Measurements from ENCODE around the gene ILDR1. TPM values are rescaled to one million over a fixed set of nuclear protein-coding genes. Genes with fewer than 3 reads are reported as not detected.
A peak's percentile ranks its signal among the peaks of the same experiment; 100 is the strongest.

The ILDR1 gene
- polyA plus RNA-seq = 1 to 10 TPM in 2 of 4 donors, under 1 TPM in 2; 0.22 to 5.1 (median 2.8) TPM
- long read RNA-seq, donor 1 = 0 reads
- long read RNA-seq, donor 2 = 0 reads
- long read RNA-seq, donor 3 = 0 reads
- long read RNA-seq, donor 4 = 0 reads
- long read RNA-seq, donor 5 = 0 reads
- long read RNA-seq, donor 6, partial matches to known transcripts = 0 of 2 reads
- long read RNA-seq, donor 6, other reads (novel, unspliced or antisense) = 0 of 2 reads
- long read RNA-seq, donor 7 = 0 reads
- long read RNA-seq, donor 8 = 0 reads
- long read RNA-seq, donor 9 = 0 reads
- long read RNA-seq, donor 10 = 0 reads

DNA sequence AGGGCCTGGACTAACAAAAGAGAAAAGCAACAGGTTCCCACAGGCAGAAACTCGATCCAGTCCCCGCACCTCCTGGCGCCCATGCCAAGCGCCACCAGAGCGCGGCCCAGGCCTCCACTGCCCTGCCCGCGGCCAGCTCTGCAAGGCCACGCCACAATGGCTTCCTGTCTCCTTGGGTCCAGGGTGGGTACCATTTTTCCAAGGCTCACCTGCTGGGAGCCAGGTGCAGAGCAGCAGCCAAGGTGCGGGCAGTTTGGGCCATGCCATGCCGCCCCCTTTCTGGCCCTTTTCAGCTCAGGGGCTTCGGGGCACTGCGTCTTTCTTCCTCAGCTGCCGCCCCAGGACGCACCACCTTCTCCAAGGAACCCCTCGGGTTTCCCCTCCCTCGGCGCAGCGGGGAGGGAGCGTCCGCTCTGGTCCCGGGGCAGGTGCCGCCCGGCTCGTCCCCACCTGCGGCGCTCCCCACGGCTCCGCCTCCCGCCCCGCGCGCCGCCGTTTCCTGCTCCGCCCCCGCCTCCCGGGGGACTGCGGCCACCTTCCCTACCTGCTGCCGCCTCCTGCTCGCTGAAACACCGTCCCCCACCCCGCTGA lies at the start of gene ILDR1:
Gene ILDR1, minus strand, starts transcription at position 437 of the 591 bp plus-strand sequence. Its CDS starts 170 bp downstream, at position 267.
- peak; percentile 78 to 89 for DNase-seq
- Histone ChIP-seq H3K27me3 (ENCODE audit: control insufficient read depth in 3 of 3, insufficient read depth in 3 of 3, low read length in 3 of 3) (peaks cover 0 to 3% (median 0%) of the 10 kb centered on the region in 3 donors), H3K4me1 (ENCODE audit: control insufficient read depth in 3 of 3, insufficient read depth in 2 of 3, low read depth in 1 of 3, low read length in 2 of 3) (peaks cover 0 to 13% (median 0%) of the 10 kb centered on the region in 3 donors), H3K9me3 (ENCODE audit: control insufficient read depth in 2 of 2, insufficient read depth in 1 of 2, low read depth in 1 of 2, low read length in 1 of 2) (no peaks in the 10 kb centered on the region), H3K36me3 (ENCODE audit: control insufficient read depth in 3 of 3, insufficient read depth in 2 of 3, low read depth in 1 of 3, low read length in 3 of 3) (no peaks in the 10 kb centered on the region), H3K4me3 (ENCODE audit: low read depth in 1 of 3, low read length in 3 of 3) (peak within 1 kb of the TSS; percentile 11 to 76 (median 75)), H3K27ac (ENCODE audit: low read depth in 1 of 3, low read length in 2 of 3) (peak within 1 kb of the TSS; percentile 62 to 92 (median 74))
- 3 to 8% (median 5%) methylated on average over 36 to 43 of the region's 43 CpGs for WGBS, 3 donors
- no peak for FAIRE-seq

DNA sequence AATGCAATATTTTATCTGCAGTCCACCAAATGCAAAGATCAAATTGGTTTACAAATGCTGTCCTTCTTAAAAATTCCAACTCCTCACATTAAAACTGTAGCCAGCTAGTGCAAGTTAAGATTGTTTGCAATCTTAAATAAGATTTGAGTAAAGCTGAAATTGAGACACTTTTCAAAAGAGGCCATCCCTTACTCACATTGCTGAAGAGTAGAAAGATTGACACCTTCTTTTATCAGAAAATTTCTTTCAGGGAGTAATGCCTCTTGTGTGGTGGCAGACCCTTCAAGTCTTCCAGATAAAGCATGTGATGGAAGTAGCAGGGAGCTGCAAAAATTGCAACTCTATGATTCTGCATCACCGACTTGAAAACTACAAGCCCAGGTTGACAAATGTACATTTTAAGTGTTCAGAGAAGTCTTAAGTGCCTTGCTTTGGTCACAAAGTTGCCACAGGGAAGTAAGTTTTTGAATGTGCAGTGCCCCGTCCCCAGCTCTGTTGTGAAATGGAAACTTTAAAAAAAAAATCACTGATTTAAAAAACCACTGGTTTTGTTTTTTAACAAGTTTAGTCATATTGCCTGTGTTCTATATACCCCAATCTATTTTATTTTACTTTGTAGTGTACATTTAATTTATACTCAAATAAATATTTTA lies 45.7 kb upstream of the ILDR1 start:
- FAIRE-seq = no peak
- Histone ChIP-seq H3K4me3 (ENCODE audit: low read depth in 1 of 3, low read length in 3 of 3) (no peak overlapping the region), H3K9me3 (ENCODE audit: control insufficient read depth in 2 of 2, insufficient read depth in 1 of 2, low read depth in 1 of 2, low read length in 1 of 2) (no peaks in the 10 kb centered on the region), H3K27me3 (ENCODE audit: control insufficient read depth in 3 of 3, insufficient read depth in 3 of 3, low read length in 3 of 3) (no peaks in the 10 kb centered on the region), H3K36me3 (ENCODE audit: control insufficient read depth in 3 of 3, insufficient read depth in 2 of 3, low read depth in 1 of 3, low read length in 3 of 3) (no peaks in the 10 kb centered on the region), H3K27ac (ENCODE audit: low read depth in 1 of 3, low read length in 2 of 3) (no peak overlapping the region), H3K4me1 (ENCODE audit: control insufficient read depth in 3 of 3, insufficient read depth in 2 of 3, low read depth in 1 of 3, low read length in 2 of 3) (no peaks in the 10 kb centered on the region)
- 61 to 73% (median 71%) methylated on average over 2 of the region's 2 CpGs for WGBS, 3 donors
- no peak for DNase-seq

DNA sequence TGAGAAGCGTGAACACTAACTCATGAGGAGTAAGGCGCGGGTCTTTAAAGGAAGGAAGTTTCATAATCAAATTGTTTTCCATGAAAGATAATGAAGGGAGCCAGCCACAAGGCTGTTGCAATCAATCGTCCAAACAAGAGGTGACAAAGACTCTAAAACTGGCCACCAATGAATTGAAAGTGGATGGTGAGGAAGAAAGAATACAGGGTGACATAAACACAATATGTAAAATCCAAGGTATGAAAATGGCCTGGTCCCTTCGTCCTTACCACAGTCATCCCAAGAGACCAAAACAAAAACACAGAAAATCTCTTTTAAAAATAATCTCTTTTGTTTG lies 45.1 kb upstream of the ILDR1 start:
- H3K27ac ChIP-seq (ENCODE audit: low read depth in 1 of 3, low read length in 2 of 3) = peak overlapping the region in 1 of 3 donors; percentile 34
- no peaks in the 10 kb centered on the region for H3K9me3 ChIP-seq (ENCODE audit: control insufficient read depth in 2 of 2, insufficient read depth in 1 of 2, low read depth in 1 of 2, low read length in 1 of 2)
- no peaks in the 10 kb centered on the region for H3K4me1 ChIP-seq (ENCODE audit: control insufficient read depth in 3 of 3, insufficient read depth in 2 of 3, low read depth in 1 of 3, low read length in 2 of 3)
- H3K27me3 ChIP-seq (ENCODE audit: control insufficient read depth in 3 of 3, insufficient read depth in 3 of 3, low read length in 3 of 3) = no peaks in the 10 kb centered on the region
- H3K36me3 ChIP-seq (ENCODE audit: control insufficient read depth in 3 of 3, insufficient read depth in 2 of 3, low read depth in 1 of 3, low read length in 3 of 3) = no peaks in the 10 kb centered on the region
- FAIRE-seq (no peak), DNase-seq (no peak)
- no peak overlapping the region for H3K4me3 ChIP-seq (ENCODE audit: low read depth in 1 of 3, low read length in 3 of 3)
- 54 to 84% (median 72%) methylated on average over 5 of the region's 5 CpGs for WGBS, 3 donors

DNA sequence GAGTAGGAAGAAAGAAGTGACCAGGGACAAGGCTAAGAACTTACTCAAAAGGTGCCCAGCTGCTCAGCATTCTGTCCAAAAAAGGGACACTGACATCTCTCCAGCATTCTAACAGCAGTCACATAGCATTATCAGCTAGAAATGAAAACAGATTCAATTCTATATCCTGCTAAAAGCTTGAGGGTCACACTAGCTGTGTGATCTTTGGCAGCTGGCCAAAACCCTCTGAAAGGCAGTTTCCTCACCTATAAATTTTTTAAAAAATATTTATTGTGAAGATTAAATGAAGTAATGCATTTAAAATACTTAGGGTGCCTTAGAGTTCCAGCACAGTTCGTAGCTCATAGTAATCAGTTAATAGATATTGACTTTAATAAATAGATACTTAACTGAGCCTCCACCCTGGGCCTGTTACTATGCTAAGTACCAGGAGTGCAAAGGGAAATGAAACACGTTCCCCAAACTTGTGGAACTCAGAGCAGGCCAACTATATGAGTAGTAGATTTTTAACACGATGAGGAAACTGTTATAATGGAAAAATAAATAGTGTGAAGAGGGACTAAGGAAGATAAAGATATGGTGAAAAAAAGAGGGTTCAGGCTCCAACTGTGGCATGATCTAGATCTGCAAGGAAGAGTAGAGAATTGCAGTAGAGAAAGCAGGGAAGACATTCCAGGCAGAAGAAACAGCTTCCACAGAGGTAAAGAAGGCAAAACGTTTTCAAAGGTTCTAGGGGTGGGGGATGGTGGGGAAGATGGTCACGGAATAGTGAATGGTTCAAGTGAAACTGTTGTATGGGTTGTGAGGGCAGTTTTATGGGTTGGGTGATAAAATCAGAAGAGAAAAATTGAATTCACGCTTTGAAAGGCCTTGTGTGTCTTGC lies 44.5 kb upstream of the ILDR1 start:
- 56 to 58% (median 57%) methylated on average over 6 of the region's 6 CpGs for WGBS, 3 donors
- H3K27me3 ChIP-seq (ENCODE audit: control insufficient read depth in 3 of 3, insufficient read depth in 3 of 3, low read length in 3 of 3) = no peaks in the 10 kb centered on the region
- no peak for FAIRE-seq
- H3K4me3 ChIP-seq (ENCODE audit: low read depth in 1 of 3, low read length in 3 of 3) = no peak overlapping the region
- no peaks in the 10 kb centered on the region for H3K9me3 ChIP-seq (ENCODE audit: control insufficient read depth in 2 of 2, insufficient read depth in 1 of 2, low read depth in 1 of 2, low read length in 1 of 2)
- H3K27ac ChIP-seq (ENCODE audit: low read depth in 1 of 3, low read length in 2 of 3) = peak overlapping the region in 1 of 3 donors; percentile 34
- no peak for DNase-seq
- H3K4me1 ChIP-seq (ENCODE audit: control insufficient read depth in 3 of 3, insufficient read depth in 2 of 3, low read depth in 1 of 3, low read length in 2 of 3) = no peaks in the 10 kb centered on the region
- H3K36me3 ChIP-seq (ENCODE audit: control insufficient read depth in 3 of 3, insufficient read depth in 2 of 3, low read depth in 1 of 3, low read length in 3 of 3) = no peaks in the 10 kb centered on the region

DNA sequence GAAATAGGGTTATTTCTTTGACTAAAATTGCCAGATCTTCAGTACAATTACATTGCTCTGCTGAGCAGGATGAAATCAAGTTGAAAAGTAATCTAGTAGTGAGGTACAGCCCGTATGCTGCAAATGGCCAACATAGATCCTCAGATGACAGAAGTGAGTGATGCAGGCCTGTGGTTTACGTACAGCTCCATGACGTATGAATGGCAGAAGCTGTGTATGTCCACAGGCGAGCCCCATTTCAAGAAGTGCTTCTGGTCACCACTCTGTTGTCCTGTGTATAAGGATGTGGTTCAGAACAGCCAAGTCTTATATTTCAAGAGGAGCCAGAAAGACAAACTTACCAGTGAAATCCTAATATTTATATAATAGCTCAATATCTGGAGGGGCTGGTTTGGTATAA lies 42.3 kb upstream of the ILDR1 start:
- H3K27me3 ChIP-seq (ENCODE audit: control insufficient read depth in 3 of 3, insufficient read depth in 3 of 3, low read length in 3 of 3) = no peaks in the 10 kb centered on the region
- no peak for FAIRE-seq

DNA sequence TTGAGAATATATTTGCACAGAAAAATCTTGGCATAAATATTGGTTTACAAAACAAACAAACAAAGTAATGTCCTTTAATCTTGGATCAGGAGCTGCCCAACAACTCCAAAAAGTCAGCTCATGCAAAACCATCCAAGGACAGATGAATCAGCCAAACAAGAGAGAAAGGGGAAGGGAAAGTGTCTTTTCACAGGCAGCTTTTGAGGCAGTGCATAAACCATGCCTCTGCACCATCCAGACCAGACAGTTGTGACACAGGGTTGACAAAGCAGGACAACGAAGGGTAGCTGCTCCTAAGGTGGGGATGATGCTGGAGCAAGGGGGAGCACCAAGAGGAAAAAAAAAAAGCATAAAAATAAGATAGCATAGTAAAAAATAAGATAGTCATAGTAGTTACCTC lies 41.9 kb upstream of the ILDR1 start:
- Histone ChIP-seq H3K4me1 (ENCODE audit: control insufficient read depth in 3 of 3, insufficient read depth in 2 of 3, low read depth in 1 of 3, low read length in 2 of 3) (no peaks in the 10 kb centered on the region), H3K36me3 (ENCODE audit: control insufficient read depth in 3 of 3, insufficient read depth in 2 of 3, low read depth in 1 of 3, low read length in 3 of 3) (no peaks in the 10 kb centered on the region), H3K27me3 (ENCODE audit: control insufficient read depth in 3 of 3, insufficient read depth in 3 of 3, low read length in 3 of 3) (no peaks in the 10 kb centered on the region), H3K27ac (ENCODE audit: low read depth in 1 of 3, low read length in 2 of 3) (no peak overlapping the region), H3K9me3 (ENCODE audit: control insufficient read depth in 2 of 2, insufficient read depth in 1 of 2, low read depth in 1 of 2, low read length in 1 of 2) (no peaks in the 10 kb centered on the region), H3K4me3 (ENCODE audit: low read depth in 1 of 3, low read length in 3 of 3) (no peak overlapping the region)
- no peak for DNase-seq
- no peak for FAIRE-seq
- 58 to 72% (median 68%) methylated on average over 1 of the region's 1 CpG for whole genome bisulfite sequencing, 3 donors

More for the DNA sequence above, 42.3 kb upstream of the ILDR1 start:
- 66 to 89% (median 84%) methylated on average over 4 of the region's 4 CpGs for WGBS, 3 donors
- no peak overlapping the region for H3K27ac ChIP-seq (ENCODE audit: low read depth in 1 of 3, low read length in 2 of 3)
- no peaks in the 10 kb centered on the region for H3K4me1 ChIP-seq (ENCODE audit: control insufficient read depth in 3 of 3, insufficient read depth in 2 of 3, low read depth in 1 of 3, low read length in 2 of 3)
- no peaks in the 10 kb centered on the region for H3K9me3 ChIP-seq (ENCODE audit: control insufficient read depth in 2 of 2, insufficient read depth in 1 of 2, low read depth in 1 of 2, low read length in 1 of 2)
- no peak overlapping the region for H3K4me3 ChIP-seq (ENCODE audit: low read depth in 1 of 3, low read length in 3 of 3)
- DNase-seq = no peak
- H3K36me3 ChIP-seq (ENCODE audit: control insufficient read depth in 3 of 3, insufficient read depth in 2 of 3, low read depth in 1 of 3, low read length in 3 of 3) = no peaks in the 10 kb centered on the region

DNA sequence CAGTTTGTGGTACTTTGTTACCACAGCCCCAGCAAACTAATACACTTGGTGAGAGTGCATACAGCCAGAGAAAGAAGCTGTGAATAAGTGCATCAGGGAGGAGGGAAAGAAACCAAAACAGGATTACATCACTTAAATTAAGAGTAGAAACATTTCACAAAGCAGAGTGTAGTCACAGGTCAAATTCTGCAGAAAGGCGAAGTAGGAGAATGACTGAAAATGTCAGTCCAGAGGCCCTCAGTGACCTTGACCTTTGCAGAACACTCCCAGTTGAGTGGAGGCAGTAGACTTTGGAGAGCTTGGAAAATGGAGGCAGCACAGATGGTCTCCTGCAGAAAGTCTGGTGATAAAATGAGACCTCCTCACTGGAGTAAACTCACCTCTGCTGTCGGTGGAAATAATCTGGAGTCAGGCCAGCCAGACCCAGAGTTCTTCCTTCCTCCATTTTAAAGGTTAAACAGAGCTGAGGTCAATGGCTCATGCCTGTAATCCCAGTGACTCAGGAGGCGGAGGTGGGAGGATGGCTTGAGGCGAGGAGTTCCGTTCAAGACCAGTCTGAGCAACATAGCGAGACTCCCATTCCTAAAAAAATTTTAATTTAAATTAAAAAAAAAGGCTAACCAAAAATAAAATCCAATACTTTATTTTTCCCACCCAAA lies 38.1 kb upstream of the ILDR1 start:
- no peak overlapping the region for H3K4me3 ChIP-seq (ENCODE audit: low read depth in 1 of 3, low read length in 3 of 3)
- no peaks in the 10 kb centered on the region for H3K4me1 ChIP-seq (ENCODE audit: control insufficient read depth in 3 of 3, insufficient read depth in 2 of 3, low read depth in 1 of 3, low read length in 2 of 3)
- FAIRE-seq (no peak), DNase-seq (no peak)
- no peaks in the 10 kb centered on the region for H3K27me3 ChIP-seq (ENCODE audit: control insufficient read depth in 3 of 3, insufficient read depth in 3 of 3, low read length in 3 of 3)
- no peak overlapping the region for H3K27ac ChIP-seq (ENCODE audit: low read depth in 1 of 3, low read length in 2 of 3)
- no peaks in the 10 kb centered on the region for H3K36me3 ChIP-seq (ENCODE audit: control insufficient read depth in 3 of 3, insufficient read depth in 2 of 3, low read depth in 1 of 3, low read length in 3 of 3)
- no peaks in the 10 kb centered on the region for H3K9me3 ChIP-seq (ENCODE audit: control insufficient read depth in 2 of 2, insufficient read depth in 1 of 2, low read depth in 1 of 2, low read length in 1 of 2)
- 83 to 92% (median 85%) methylated on average over 6 of the region's 6 CpGs for WGBS, 3 donors

DNA sequence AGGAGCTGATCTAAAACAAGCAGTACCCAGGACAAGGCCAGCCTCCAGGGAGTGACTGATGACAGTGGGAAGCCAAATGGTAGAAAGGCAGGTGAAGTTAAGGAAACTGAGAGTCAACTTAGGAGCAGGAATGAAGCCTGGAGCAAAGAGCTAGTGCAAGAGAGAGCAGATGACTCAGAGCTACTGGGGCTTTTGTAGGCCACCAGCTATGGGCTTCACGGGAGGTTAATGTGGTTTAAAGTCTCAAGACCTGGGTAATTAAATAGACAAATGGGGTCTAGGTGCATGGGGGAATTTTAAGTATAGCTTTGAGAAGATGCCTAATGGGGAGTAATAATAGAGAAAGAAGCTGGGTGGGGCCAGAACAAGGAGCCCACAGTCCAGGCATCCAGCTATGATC lies 36.2 kb upstream of the ILDR1 start:
- Histone ChIP-seq H3K27me3 (ENCODE audit: control insufficient read depth in 3 of 3, insufficient read depth in 3 of 3, low read length in 3 of 3) (no peaks in the 10 kb centered on the region), H3K4me1 (ENCODE audit: control insufficient read depth in 3 of 3, insufficient read depth in 2 of 3, low read depth in 1 of 3, low read length in 2 of 3) (no peaks in the 10 kb centered on the region), H3K36me3 (ENCODE audit: control insufficient read depth in 3 of 3, insufficient read depth in 2 of 3, low read depth in 1 of 3, low read length in 3 of 3) (no peaks in the 10 kb centered on the region), H3K9me3 (ENCODE audit: control insufficient read depth in 2 of 2, insufficient read depth in 1 of 2, low read depth in 1 of 2, low read length in 1 of 2) (no peaks in the 10 kb centered on the region), H3K4me3 (ENCODE audit: low read depth in 1 of 3, low read length in 3 of 3) (no peak overlapping the region), H3K27ac (ENCODE audit: low read depth in 1 of 3, low read length in 2 of 3) (no peak overlapping the region)
- 50 to 89% (median 77%) methylated on average over 1 of the region's 1 CpG for WGBS, 3 donors
- DNase-seq (no peak), FAIRE-seq (no peak)
